ENCODE data around the gene TAF4B.

Gene TAF4B

GRCh38 chr18:26386002-26386401 is 159.8 kb downstream of the TAF4B start:
- ATAC-seq (no peak), DNase-seq (no peak)

DNA sequence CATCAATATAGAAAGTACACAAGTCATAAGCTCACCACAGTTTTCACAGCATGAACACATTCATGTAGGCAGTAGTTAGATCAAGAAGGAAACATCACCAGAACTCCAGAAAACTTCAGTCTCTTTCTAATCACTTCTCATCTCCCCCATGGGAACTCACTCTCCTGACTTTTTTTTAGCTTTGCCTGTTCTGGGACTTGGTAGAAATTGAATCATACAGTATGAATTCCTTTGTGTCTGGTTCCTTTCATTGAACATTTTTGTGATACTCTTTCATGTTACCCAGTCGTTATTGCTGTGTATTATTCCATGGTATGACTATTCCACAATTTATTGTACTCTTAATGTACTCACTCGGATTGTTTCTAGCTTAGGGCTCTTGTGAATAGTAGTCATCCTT is 160.2 kb downstream of the TAF4B start:
- no peak for ATAC-seq
- DNase-seq = no peak

DNA sequence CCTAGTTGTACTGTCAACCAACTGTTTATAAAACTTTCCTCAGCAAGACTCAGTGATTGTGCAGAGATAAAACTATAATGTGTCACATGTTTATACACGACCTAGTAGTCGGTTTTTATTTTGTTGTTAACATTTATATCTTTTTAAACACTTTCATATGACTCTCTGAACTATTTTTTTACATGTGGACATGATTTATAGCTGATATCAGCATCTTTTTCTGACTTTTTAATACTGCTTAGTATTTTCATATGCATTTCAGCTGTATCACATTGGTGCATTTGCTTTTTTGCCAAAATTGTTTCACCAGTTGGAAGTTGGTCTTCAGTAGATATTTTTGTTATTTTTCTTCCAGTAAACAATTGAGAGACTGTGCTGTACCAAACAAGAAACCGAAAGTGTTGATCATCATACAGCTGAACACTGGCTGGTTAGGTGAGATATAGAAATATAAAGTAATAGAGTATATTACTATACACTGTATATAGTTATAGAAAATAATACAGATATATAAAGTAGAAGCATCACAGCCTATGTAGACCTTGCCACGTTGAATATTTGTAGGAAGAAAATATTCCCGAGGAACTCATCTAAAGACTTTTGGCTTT is 167.9 kb downstream of the TAF4B start:
- ATAC-seq (no peak), DNase-seq (no peak)

DNA sequence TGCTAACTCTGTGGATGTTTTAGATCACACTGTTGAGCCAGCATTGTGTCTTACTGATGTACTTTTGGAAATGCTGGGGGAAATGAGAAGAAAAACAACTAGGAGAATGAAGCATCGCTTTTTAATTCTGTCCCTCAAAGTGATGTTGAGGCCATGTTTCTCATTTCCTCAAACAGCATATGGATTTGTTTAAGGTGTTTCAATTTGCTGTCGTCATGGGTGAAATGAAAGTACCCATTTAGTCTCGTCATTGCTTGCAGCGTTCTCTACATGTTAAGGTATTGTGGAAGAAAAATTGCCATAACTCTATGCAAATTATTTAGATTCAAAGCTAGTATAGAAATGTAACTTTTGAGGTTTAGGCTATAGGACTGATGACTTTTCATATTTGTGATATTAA is 170.8 kb downstream of the TAF4B start:
- no peak for ATAC-seq
- DNase-seq = no peak

- ATAC-seq = no peak
- DNase-seq = no peak
Observed at GRCh38 chr18:26403491-26403890, 177.2 kb downstream of the TAF4B start.

DNA sequence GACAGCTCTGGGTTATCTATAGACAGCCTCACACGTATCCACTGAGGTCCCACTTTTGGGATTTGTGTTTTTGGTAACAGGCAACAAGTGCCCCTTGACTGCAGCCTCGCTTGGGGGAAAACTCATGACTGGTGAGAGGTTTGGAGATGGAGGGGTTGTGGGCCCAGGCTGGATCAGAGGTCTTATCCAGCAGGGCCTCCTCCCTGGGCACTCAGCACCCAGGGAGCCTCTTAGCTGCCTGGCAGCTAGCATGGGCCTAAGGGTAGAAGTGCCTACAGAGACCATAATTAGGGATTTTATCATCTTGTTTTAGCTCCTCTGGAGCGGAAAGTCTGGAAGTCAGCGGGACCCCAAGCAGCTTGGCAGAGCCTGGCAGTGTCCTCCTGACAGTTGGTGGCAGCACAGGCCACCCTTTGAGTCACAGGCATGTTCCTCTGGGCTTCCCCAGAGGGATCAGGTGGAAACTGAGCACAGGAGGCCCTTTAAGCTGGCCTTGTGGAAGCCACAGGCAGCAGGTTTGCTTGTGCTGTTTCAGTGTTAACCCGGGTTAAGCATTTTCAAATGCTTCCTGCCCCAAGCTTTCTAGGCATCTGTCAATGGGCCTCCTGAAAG is 179.1 kb downstream of the TAF4B start:
- DNase-seq (peak; percentile 6), ATAC-seq (no peak)

GRCh38 chr18:26406324-26406723 is 180.1 kb downstream of the TAF4B start:
- no peak for ATAC-seq
- no peak for DNase-seq

- ATAC-seq = no peak
- no peak for DNase-seq
Observed at GRCh38 chr18:26406854-26407517, 180.7 kb downstream of the TAF4B start.

- DNase-seq (no peak), ATAC-seq (no peak)
Observed at GRCh38 chr18:26407736-26408601, 181.7 kb downstream of the TAF4B start.

DNA sequence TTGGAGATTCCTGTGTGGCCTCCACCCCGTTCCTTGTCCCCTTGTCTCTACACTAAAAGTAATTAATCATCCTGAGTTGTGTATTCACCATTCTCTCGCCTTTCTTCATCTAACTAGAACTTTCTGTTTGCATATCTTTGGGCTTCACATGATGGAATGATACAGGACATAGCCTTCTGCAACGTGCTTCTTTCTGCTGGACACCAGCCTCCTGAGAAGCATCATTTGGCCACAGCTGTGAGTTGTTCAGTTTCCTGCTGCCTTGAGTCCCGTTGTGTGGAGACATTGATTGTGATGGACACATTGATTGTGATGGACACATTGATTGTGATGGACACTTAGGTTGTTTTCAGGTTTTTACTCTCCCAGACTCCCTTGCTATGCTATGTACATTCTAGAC is 182.8 kb downstream of the TAF4B start:
- DNase-seq = no peak
- no peak for ATAC-seq

- no peak for ATAC-seq
- DNase-seq = no peak
Observed at GRCh38 chr18:26414901-26415440, 188.7 kb downstream of the TAF4B start.

- DNase-seq = no peak
- no peak for ATAC-seq
Observed at GRCh38 chr18:26415631-26416030, 189.4 kb downstream of the TAF4B start.

GRCh38 chr18:26416652-26417150 is 190.5 kb downstream of the TAF4B start:
- DNase-seq = no peak
- no peak for ATAC-seq

GRCh38 chr18:26417190-26417589 is 190.9 kb downstream of the TAF4B start:
- DNase-seq (no peak), ATAC-seq (no peak)

- no peak for ATAC-seq
- DNase-seq = no peak
Observed at GRCh38 chr18:26418225-26418624, 192.0 kb downstream of the TAF4B start.

DNA sequence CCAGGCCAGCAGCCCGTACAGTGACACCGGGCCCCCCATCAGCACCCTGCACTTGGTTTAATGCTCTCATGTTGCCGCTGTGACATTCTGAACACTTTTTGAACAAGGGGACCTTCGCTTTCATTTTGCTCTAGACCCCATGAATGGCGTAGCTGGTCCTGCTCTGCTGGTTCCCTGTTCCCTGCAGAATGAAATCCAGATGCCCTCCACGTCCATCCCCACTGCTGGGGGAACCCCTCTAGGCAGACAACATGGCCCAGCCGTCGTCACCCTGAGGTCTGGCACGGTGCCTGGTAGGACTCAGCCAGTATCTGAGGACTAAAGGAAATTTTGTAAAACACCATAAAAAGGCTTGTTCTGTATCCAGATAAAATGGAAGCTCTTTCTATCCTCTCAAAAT is 193.5 kb downstream of the TAF4B start:
- DNase-seq (no peak), ATAC-seq (no peak)

DNA sequence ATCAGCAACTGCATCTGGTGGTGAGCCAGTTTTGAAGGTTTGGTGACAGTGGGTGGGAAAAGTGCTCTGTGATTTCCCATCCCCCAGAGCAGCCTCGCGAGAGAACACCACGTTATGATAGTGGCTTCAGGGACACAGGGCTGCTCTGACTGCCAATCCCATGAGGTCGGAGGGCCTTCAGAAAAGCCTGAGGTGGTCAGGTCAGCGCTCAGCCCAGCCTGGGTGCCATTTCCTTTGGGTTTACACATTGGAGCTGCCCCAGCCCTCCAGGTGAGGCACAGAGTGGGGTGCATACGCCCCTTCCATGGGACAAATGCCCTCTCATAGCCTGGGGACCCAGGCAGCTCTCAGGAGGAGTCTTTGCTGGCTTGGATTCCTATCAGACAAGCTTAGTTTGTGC is 195.3 kb downstream of the TAF4B start:
- ATAC-seq = no peak
- no peak for DNase-seq

- DNase-seq (no peak), ATAC-seq (no peak)
Observed at GRCh38 chr18:26421931-26422330, 195.7 kb downstream of the TAF4B start.

DNA sequence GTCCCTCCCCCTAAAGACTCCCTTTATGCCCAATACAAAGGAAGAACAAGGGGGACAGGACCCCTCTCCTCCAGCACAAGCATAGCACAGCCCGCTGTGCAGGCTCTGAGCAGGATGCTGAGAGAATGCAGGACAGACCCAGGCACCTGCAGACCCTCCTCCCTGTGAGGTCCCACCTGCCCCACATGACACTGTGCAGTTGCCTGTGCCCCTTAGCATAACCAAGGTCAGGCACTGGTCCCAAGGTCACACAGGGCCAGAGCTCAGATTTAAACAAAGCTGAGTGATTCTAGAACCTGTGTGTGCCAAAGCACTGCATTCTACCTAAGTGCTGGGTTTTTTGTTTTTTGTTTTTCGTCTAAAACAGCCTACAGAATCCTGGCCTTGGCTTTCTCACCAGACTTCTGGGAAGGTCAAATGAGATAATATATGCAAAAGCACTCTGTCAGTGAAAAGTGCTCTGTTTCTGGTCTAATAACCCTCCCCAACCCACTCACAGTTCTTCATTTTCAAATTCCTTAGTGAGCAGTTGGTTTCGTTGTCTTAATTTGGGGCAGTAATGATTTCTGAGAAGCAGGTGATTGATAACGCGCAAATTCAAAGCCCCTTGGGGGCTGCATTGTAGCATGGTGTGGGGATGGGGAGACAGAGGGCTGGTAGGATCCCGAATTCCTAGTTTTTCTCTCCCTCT is 196.4 kb downstream of the TAF4B start:
- ATAC-seq = no peak

DNA sequence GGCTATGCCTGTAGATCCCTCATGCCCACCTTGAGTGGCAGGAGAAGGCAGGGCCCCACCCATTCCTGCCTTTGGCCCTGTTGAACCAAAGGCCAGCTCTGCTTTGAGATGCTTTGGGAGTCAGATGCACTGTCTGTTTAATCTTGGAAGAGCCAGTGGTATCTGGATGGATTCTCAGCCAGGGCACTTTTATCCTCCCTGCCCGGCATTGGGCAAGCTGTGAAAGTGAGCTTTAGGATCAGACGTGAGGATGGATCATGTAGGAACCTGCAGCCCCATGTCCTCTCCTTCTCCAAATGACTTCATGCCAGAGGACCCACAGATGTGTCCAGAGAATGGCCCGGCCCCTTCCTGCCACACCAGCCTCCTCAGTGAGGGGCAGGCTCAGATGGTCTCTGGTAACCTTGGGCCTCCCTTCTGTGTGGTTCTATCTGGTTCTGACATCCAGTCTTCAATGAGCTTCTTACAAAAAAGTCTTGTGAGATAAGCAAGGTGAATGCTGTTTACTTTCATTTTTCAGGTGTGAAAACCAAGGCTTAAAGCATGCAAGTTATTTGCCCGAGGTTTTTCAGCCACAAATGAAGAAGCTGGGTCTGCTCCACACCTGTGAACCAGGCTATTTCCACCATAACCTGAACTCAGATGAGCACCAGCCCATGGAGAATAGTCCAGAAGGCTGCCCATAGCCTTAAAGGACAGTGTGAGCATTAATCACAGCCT is 198.3 kb downstream of the TAF4B start:
- ATAC-seq = peak; percentile 9

More for the DNA sequence above, 196.4 kb downstream of the TAF4B start:
- no peak for DNase-seq

DNA sequence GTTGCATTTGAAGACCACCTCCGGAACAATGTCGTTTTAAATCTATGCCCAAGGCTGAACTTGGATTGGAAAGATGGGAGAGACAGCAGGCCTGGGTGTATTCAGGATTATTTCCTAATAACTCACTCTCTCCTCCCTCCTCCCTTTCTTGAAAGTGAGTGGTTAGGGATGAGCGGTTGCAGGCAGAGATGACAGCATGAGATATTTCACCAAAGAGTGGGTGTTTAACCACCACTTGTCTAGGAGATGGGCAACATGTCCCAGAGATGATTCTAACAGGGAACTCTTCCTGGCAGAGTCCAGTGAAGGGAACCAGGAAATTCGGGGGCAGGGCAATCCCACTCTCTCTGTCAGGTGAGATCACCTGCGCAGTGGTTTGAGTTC is 198.9 kb downstream of the TAF4B start:
- DNase-seq = no peak

More for the DNA sequence above, 198.3 kb downstream of the TAF4B start:
- no peak for DNase-seq

More for the DNA sequence above, 198.9 kb downstream of the TAF4B start:
- ATAC-seq = no peak
